GM18511 (cell line): Measurements from ENCODE around the gene KRTAP10-2.

Experiments used
- ATAC-seq: cut with Tn5 transposase; IDR thresholded peaks from one replicate; pipeline ENCODE4 v1.9.1; 2021; ENCODE audit warnings: mild to moderate bottlenecking, moderate library complexity; ENCODE audit not compliant: unreplicated experiment

KRTAP10-2 gene

GRCh38 chr21:44540741-44541288 is 10.5 kb downstream of the KRTAP10-2 start:
- no peak for ATAC-seq

GRCh38 chr21:44539991-44540666 is 11.2 kb downstream of the KRTAP10-2 start, which contains the start of gene KRTAP10-1:
Gene KRTAP10-1, minus strand, starts transcription at chr21:44540195. Its CDS starts 45 bp downstream, at chr21:44540150.
- no peak for ATAC-seq

GRCh38 chr21:44539046-44539445 is 12.3 kb downstream of the KRTAP10-2 start:
- no peak for ATAC-seq

- no peak for ATAC-seq
These were observed 13.1 kb downstream of the KRTAP10-2 start for GRCh38 chr21:44537930-44538911.

- no peak for ATAC-seq
These were observed 15.3 kb downstream of the KRTAP10-2 start for GRCh38 chr21:44535963-44536362.

DNA sequence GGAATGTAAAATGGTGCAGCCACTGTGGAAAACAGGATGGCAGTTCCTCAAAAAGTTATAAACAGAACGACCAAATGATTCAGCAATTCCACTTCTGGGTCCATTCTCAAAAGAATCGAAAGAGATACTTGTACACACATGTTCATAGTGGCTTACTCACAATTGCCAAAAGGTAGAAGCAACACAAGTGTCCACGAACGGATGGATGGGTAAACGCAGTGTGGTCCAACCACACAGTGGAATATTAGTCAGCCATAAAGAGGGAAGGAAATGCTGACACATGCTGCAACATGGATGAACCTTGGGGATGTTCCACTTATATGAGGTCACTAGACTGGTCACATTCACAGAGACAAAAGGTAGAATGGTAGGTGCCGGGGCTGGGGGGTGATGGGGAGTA is 16.6 kb downstream of the KRTAP10-2 start:
- ATAC-seq: no peak

- no peak for ATAC-seq
These were observed 17.2 kb downstream of the KRTAP10-2 start for GRCh38 chr21:44533891-44534627.

- no peak for ATAC-seq
These were observed 18.0 kb downstream of the KRTAP10-2 start for GRCh38 chr21:44533121-44533890.

GRCh38 chr21:44532712-44533111 is 18.6 kb downstream of the KRTAP10-2 start:
- ATAC-seq: no peak

- ATAC-seq: no peak
These were observed 19.4 kb downstream of the KRTAP10-2 start for GRCh38 chr21:44531606-44532564.

DNA sequence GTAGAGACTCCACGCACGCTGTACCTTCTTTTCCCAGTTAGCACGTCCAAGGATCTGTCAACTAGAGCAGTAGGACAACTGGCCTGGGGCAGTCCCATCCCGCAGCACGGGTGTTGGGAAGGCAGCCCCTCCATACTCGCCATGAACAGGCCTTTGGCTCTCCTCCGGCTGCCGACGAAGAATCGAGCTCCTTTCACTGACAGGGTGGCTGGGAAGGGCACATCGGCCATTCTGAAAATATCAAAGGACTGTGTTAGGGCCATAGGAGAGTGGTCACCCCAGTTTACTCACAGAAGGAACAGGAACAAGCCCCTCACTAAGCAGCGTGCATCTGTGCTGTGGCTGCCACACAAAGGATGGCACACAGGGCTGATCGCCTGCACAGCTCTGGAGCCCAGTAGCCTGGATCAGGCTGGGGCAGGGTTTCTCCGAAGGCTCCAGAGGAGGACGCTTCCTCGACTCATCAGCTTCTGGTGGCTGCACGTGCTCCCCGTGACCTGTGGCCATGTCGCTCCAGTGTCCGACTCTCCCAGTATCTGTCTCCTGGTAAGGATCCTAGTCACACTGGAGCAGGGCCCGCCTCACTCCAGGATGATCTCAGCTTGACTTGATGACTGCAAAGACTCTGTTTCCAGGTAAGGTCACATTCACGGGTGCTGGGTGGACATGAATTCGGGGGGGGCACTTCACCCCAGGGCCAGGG is 20.3 kb downstream of the KRTAP10-2 start:
- no peak for ATAC-seq

GRCh38 chr21:44530221-44530902 is 20.9 kb downstream of the KRTAP10-2 start:
- ATAC-seq: no peak

DNA sequence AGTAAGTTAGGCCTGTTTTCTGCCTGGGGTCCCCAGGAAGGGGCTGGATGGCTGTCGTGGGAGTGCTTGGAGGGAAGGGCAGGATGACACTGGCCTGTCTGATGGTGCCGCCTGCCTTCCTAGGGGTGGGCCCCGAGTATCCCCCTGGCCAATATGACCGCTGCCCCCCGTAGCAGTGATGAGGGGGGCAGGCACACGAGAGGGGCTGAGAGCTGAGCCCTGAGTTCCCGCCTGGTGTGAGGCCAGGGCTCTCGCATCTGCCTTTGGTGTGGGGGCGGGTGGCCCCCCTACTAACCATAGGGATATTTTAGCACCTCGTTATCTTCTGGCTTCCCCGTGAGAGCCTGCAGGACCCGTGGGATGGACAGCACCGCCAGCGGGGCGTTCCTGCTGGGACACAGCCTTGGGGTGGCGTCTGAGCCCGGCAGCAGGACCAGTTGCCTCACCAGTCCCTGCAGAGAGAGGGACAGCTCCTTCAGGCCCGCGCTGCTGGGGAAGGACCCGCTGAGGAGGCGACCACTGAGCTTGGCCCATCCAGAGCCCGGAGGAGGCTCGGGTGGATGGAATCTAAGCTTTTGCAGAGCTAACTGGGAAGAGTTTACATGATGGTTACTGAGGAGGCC is 21.7 kb downstream of the KRTAP10-2 start:
- ATAC-seq: no peak

DNA sequence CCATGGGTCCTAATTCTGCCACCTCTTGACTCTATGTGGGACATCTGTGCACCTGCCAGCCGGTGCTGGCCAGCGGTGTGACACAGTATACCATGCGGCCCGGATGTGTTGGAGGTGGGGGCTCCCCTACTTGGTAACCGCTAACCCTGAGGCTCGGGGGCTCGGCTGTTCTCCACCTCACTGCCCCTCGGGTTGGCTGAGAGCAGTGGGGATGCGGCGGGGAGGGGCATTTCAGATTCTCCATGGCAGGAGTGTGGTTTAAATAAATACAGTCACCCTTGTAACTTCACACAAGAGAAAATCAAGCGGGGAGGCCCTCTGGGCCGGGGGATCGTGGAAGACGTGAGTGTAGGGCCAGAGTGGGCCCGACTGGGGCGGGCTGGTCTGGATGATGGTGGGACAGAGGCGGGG is 22.3 kb downstream of the KRTAP10-2 start:
- ATAC-seq: no peak

DNA sequence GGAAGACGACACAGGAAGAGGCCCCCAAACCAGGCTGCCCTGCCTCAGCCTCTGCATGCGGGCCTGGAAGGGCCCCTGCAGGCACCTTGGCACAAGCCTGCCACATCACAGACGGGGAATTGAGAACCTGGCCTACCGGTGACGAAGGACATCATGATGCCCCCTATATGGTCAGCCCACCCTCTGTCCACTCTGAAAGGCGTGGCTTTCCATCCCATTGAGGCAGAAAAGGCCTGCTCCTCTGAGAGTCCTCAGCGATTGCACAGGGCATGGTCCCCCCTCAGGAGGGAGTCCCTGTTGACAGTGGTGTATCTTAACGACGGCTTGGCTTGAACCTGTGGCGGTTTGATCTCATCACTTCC is 22.7 kb downstream of the KRTAP10-2 start:
- ATAC-seq: no peak

- ATAC-seq: no peak
These were observed 23.2 kb downstream of the KRTAP10-2 start for GRCh38 chr21:44527983-44528633.
